ENCODE data around the gene GEMIN5.
A peak's percentile ranks its signal among the peaks of the same experiment; 100 is the strongest.
"Not testable (repeated sequence)": the region's sequence is repeated elsewhere in the genome, so short reads cannot be mapped to it uniquely, and the experiment has no call there.

Gene GEMIN5

DNA sequence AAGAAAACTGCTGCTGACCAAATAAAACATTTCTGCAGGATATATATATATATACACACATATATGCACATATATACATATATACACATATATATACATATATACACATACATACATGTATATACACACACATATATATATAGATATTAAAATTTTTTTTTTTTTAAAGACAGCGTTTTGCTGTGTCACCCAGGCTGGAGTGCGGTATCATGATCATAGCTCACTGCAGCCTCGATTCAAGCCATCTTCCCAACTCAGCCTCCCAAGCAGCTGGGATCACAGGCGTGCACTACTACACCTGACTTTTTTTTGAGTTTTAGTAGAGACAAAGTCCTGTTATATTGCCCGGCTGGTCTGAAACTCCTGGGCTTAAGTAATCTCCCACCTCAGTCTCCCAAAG, 5.5 kb upstream of the GEMIN5 start:
- no peak for DNase-seq

DNA sequence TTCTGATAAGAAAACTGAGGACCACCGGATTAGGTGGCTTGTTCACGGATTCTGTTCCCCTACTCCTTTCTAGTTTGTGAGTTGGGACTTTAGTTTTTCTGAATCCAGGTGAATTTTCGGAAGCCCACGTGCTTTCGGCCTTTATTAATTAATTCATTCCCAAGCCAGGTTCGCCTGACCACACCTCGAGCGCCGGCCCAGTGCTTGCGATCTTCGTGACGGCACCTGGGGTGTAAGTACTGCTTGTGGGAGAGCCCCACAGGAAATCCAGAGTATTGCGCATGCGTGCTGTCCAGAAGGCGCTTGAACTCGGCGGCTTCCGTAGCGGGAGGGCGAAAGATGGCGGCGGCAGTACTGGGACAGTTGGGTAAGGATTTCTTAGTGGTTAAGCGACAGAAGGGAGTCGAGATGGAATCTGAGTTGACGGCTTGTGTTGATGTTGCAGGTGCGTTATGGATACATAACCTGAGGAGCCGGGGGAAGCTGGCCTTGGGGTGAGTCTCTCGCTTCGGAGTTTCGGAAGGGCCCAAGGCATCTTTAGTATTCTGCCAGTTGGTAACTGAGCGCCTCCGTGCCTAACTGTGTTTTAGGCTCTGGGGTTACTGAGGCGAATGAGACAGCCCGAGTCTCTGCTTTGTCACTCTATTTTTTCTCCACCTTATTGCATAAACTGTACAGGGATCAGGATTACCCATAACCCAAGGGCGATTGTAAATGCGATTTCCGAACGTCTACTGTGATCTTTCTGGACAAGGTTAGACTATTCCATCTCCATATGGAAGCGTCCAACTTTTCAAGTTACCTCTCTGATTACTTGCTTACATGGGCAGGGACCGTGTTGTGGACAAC, 3.0 kb upstream of the GEMIN5 start, which contains the start of gene MRPL22:
Gene MRPL22, plus strand, starts transcription at position 302 of the 849 bp plus-strand sequence. Its CDS starts 38 bp downstream, at position 340.
- DNase-seq, result peak; percentile 97

DNA sequence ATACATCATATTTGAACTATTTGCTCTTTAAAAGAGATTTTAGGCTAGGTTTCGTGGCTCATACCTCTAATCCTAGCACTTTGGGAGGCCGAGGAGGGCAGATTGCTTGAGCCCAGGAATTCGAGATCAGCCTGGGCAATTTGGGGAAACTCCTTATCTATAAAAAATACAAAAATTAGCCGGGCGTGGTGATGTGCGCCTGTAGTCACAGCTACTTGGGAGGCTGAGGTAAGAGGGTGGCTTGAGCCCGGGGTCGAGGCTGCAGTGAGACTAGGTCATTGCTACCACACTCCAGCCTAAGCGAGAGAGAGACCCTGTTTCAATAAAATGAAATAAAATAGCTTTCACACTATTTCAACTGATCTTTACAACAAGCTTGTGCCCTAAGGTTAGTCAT, 2.4 kb upstream of the GEMIN5 start:
- DNase-seq, result no peak

DNA sequence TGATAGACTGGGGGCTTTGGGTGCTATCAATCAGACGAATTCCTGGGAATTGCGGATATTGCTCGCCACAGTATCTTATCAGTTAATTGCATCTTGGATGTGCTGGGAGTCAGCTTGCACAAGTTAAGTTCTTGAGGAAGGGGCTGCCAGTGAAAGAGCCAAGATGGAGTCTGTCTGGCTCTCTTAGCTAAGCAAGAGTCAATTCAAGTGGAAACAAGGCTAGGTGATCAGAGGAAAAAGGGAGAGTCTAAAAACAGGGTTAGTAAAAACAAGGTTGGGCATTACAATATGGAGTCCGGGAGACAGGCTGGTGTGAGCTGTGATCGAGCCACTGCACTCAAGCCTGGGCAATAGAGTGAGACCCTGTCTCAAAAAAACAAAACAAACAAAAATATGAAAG, 1.4 kb upstream of the GEMIN5 start:
- not testable (repeated sequence) for DNase-seq

DNA sequence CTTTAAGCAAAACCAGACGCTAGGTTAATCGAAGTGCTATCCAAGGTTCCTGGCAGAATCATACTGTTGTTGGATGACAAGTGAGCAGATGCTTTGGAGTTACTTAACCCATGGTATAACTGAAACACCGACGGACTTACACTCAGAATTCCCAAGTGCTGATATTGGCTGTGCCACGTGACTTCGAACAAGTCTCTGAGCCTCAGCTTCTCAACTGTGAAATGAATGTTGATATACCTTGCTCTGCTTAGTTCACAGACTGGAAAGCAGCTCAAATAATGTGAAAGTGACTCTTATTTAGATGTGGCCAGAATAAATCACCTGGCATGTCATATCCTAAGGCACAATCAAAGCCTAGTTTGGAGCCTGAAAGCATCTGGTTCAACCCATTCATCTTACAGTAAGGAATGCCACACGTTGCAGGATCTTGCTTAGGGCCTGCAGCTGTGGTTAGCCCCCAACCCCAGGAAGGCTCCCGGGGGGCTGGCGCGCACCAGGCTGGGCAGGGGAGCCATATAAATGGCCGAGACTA, 759 bp downstream of the GEMIN5 start:
- DNase-seq, result no peak

DNA sequence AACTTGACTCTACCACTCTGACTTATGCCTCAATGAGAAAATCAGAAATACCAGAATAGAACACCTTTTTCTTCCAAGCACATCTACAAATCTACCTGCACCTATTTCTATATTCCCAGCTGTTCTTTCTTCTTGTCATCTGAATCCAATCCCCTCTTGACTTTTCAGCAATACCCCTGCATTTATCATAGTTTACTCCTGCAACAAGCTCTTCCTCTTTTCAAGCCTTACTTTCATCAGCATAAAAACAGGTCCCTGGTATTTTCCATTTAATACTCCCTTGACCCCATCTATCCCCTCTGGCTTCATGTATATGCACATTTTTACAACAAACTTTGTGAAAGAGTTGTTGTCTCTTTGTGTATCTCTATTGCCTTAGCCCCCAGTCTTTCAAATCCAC, 3.1 kb downstream of the GEMIN5 start:
- no peak for DNase-seq

DNA sequence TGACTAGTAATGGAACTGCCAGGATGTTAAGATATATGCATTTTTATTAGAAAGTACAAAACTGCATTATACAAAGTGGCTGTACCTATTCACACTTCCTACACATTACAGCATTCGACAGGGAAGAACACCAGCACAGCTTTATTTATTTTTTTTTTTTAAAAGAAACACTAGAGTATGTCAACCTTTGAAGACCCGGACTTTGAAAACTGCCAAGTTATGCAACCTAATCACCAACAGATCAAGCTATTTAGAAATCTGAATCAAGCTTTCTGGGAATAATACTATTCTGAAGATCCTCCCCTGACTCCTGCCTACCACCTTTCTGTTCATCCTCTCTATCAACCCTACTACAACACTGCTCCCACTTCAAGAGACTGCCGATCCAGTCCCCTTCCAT, 4.5 kb downstream of the GEMIN5 start:
- no peak for DNase-seq

DNA sequence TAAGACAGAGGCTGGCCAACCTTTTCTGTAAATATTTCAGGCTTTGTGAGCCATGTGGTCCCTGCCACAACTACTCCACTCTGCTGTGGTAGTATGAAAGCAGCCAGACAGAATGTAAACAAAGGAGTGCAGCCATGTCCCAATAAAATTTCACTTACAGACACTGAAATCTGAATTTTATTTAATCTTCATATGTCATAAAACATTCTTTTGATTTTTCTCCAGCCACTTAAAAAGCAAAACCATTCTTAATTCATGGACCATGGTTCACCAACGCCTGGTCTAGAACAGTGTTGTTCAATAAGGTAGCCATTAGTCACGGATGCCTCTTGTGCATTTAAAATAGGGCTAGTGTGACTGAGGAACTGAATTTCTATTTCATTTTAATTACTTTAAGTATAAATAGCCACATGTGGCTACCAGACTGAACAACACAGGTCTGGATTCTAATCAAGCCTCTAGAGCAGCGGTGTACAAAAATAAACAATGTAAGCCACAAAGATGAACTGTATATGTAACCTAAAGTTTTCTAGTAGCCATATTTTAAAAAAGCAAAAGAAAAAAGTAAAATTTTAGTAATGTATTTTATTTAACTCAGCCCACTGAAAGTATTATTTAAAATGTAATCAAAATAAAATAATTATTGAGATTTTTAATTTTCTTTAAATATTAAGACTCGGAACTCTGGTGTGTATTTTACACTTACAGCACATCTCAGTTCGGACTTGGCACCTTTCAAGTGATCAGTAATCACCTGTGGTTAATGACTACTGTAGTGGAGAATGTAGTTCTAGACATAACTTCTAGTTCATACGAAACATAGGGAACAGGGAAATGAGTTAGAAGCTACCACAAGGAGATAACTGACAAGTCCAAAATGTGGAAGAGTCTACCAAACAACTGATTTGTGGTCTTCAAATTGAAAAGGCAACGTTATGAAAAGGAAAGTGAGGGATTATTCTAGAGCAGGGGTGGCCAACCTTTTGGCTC, 14.3 kb downstream of the GEMIN5 start:
- no peak for DNase-seq

DNA sequence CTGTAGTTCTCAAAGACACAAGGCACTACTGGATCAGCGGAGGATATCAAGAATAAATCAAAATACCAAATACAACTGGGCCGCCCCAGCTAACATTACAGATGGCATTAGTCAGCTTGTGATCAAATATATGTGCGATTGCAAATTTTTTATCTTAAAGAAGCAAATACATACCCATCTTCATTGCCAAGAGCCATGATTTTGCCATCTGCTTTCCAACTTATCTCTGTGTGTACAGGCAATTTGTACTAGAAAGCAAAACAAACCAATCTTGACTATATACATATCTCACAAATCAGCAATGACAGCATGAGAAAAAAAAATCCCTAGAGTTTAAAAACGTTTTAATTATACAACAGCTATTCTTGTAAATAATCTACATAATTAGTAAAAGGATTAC, 20.3 kb downstream of the GEMIN5 start:
- no peak for DNase-seq

DNA sequence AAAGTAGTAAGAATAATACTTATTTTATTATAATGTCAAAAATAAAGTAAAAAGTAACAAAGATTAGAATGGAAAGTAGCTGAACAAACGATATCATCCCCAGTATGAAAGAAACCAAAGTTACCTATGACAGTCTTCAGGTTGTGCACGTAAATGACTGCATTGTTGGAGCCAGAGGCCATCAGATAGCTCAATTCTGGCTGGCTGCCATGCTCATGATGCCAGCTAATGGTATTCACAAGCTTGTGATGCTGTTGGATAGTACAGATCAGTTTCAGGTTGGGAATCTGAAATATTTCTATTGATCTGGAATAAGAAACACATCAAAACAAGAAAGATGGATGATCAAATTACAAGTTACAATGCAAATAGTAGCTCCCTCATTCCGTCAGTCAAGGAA, 21.1 kb downstream of the GEMIN5 start:
- DNase-seq, result no peak

DNA sequence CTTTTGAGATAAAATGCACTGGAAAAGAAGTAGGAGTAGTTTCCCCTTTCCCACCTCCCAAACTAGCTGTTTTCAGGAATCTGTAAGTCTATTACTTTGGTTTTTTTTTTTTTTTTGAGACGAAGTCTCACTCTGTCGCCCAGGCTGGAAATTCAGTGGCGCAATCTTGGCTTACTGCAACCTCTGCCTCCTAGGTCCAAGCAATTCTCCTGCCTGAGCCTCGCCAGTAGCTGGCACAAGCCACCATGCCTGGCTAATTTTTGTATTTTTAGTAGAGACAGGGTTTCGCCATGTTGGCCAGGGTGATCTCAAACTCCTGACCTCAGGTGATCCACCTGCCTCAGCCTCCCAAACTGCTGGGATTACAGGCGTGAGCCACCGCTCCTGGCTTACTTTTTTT, 32.4 kb downstream of the GEMIN5 start:
- DNase-seq, result not testable (repeated sequence)

DNA sequence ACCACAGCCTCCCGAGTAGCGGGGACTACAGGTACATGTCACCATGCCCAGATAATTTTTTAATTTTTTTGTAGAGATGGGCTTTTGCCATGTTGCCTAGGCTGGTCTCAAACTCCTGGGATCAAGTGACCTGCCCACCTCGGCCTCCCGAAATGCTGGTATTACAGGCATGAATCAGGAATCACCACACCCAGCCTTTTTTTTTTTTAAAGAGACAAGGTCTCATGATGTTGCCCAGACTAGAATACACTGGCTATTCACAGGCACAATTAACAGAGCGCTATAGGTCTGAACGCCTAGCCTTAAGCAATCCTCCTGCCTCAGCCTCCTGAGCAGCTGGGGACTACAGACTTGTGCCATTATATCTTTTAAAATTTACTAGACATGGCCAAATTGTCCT, 36.1 kb downstream of the GEMIN5 start:
- no peak for DNase-seq

DNA sequence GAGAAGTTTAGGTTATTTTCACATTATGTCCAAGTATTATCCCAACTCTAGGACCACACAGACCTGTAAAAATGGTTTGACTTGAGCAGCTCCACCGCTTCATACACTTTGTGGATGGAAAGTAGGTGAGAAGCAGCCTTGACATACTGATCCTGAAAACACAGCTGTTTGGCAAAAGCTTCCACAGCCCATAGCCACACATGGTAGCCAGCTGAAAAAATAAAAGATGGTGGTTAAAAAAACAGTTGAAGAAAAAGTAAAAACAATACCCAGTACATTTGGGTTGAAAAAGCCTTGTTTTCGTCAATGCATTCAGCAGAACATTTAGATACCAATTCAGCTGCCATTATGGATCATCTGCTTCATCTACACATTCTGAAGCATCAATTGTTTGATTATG, 36.7 kb downstream of the GEMIN5 start:
- DNase-seq, result no peak

DNA sequence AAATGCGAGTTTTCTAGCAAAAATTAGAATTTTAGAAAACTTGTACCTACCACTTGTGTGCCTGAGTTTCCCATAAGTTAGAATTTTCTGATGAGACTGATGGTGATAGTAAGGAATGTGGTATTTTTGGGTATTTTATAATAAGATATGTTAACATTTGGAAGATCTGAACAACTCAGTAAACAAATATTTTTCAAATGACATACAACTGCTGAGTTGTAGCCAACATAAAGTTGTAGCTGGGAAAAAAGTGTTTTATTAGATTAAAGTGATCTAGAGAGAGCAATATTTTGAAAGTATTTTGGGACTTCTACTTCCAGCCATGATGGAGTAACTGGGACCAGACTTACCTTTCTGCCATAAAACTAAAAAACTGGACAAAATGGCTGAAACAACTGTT, 37.9 kb downstream of the GEMIN5 start:
- DNase-seq, result no peak

DNA sequence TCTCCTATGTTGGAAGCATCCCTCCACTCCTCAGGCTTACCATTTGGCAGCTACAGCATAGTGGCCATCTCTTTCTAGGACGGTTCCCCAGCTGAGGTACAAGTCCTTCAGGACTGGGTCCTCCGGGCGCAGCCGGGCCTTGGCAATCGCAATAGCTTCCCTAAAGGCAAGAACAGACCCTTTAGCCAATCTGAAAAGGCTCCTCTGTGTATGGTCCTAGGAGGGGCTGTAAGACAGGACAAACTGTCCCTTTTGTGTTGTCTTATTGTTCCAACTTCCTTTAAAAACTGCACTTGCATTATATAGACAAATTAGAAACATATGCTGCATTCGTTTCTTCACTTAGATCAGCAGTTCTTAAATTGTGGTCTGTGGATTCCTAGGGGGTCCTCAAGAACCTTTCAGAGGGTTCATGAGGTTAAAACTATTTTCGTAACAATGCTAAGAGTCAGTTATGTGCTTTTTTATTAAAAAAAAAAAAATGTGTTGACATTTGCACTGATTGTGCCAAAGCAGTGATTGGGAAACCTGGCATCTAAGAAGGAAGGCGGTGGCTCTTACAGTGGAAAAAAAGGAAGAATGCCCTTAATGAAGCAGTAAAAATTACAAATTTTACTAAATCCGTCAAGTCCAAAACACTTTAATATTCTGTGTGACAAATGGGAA, 38.7 kb downstream of the GEMIN5 start:
- no peak for DNase-seq

DNA sequence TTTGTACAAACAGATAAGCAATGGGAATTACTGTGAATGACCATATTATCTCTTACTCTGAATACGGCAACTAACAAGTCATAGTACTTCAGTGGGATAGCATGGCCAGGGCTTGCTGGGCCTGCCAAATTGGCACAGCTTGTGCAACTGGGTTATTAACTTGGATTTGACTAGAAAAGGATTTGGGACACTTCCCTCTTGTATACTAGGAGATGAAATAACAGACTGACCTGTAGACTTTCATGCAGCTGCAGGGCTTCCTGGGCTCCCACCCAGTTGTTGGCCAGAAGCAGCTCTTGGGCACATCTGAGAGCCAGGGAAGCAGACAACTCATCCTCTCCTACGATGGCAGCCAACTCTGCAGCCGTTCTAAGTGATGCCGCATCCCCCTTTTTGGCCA, 39.8 kb downstream of the GEMIN5 start:
- no peak for DNase-seq

DNA sequence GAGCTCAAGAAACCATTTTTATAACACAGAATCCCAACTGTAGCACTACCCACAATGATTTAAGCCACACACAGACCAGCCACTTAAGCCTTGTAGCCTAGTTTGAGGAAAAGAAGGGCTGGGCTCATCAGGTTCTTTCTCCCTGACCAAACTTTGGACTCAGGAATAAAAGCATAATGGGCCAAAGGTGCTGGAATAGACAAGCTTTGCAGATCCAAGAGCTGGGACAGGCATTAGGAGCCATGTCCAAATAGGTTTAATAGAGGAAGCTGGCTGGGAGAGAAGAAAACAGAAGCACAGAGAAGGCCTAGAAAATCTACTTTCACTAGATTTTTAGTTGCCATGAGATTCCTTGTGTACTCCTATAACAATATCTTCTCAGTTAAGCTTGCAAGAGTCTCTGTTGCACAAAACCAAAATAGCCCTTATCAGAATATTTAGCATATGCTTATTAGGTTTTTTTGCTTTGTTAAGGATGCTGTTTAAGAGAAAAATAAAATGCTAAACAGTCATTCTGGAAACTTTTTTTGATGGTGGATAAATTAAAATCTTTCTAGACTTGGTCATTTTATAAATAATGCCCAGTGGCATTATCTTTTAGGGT, 41.3 kb downstream of the GEMIN5 start:
- no peak for DNase-seq

DNA sequence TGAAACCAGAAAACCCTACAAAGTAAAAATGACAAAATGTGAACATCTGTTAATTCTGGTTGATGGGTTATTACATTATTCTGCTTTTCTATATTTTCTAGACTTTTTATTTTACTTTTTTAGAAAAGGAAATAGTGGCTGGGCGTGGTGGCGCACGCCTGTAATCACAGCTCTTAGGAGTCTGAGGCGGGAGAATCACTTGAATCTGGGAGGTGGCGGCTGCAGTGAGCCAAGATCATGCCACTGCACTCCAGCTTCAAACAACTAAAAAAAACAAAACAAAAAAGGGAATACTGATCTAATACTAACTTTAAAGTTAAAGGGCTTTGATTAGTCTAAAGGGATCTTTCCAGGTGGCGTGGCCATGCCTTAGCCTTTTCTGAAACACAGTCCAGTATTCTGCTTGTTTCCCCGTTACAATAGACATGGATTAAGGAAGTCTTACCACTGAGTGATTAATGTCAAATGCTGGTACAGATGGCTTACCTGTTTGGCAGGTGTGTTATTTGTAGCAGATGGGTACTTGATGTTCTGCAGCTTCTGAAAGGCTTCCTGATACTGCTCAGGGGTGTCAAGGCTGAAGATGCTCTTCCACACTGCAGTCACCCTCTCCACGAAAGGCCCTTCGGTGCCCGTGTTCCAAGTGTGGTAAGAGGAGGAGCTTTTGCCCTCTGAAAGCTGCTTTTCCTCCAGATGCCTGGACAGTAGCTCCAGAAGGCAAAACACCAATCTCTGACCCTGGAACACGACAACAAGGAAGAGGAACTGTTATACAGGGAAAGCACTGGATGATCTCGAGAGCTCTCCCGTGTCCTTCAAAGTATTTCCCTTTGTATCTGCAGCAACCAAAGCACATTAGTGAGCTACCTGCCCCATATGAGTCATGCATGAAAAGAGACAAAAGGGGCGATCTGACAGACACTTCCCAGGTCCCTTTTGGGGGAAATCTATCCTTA, 42.1 kb downstream of the GEMIN5 start:
- DNase-seq, result no peak

DNA sequence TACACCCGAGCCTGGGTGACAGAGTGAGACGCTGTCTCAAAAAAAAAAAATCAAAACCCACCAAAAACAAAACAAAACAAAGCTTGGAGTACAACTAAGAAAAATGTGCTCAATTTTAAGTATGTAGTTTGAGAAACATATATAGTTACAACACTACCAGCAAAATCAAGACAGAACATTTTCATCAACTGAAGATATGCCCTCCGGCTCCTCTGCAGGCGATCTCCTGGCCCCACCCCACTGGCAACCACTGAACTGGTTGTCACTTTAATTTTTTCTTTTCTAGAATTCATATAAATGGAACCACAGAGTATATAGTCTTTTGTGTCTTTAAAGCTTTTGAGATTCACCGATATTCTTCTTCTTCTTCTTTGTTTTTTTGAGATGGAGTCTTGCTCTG, 44.6 kb downstream of the GEMIN5 start:
- DNase-seq, result no peak

DNA sequence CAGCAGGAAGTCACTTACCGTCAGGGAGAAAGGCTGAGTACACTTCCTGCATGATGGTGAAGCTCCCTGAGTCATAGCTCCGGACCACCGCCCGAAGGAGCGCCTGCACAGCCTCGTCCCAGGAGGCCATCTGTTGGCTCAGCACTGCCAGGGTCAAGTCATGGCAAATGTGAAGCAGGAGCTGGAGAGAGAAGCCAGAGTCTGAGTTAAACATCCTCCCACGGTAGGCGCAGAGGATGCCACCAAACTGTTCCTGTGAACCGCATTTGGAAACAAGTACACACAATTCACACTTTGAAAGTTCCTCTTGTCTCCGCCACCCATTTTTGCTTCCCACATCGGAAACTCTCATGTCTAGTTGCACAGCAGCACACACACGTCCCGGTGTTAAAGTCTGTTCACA, 45.6 kb downstream of the GEMIN5 start:
- DNase-seq, result no peak

DNA sequence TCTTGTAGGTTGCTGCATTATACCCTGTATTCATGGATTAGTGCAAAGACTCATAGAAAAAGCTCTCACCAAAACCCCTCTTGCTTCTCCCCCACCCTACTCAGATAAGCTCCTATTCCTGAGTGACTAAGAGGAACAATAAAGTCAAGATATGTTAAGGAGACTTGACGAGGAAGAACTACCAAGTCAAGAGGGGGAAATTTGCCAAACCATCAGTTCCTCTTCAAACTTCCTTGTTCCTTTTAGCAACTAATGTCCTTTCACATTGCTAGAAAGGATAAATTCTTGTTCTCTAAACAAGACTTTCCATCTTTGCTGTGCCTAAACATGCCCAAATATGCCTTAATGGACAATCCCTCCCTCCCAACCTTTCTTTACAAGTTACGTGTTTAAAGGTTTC, 52.6 kb downstream of the GEMIN5 start:
- no peak for DNase-seq

Measured in CD4-positive, alpha-beta T cell treated with Interleukin-10 for 1 hour (primary cell).